AG08395 (cell line): ENCODE measurements around the gene SYCE1.
"Not testable (repeated sequence)": the region's sequence is repeated elsewhere in the genome, so short reads cannot be mapped to it uniquely, and the experiment has no call there.

Experiments
- DNase-seq: peaks from one replicate; pipeline ENCODE4 v3.0.0; 2012; ENCODE audit warnings: mixed read lengths, low spot score

SYCE1 gene

GRCh38 chr10:133565441-133566294 lies at the start of gene SYCE1:
Gene SYCE1 (minus strand): TSS chr10:133565583. CDS start chr10:133565529, 54 bp downstream.
- DNase-seq: no peak

GRCh38 chr10:133614830-133615580 lies 49.6 kb upstream of the SYCE1 start:
- DNase-seq: no peak

- DNase-seq: no peak
These were observed 48.3 kb upstream of the SYCE1 start for GRCh38 chr10:133613699-133614098.

GRCh38 chr10:133611079-133611478 lies 45.7 kb upstream of the SYCE1 start:
- DNase-seq: no peak

- DNase-seq: peak; percentile 35
These were observed 43.5 kb upstream of the SYCE1 start for GRCh38 chr10:133608855-133609254.

- not testable (repeated sequence) for DNase-seq
These were observed 38.1 kb upstream of the SYCE1 start for GRCh38 chr10:133603434-133603833.

- no peak for DNase-seq
These were observed 35.3 kb upstream of the SYCE1 start for GRCh38 chr10:133600657-133601056.

- not testable (repeated sequence) for DNase-seq
These were observed 34.5 kb upstream of the SYCE1 start for GRCh38 chr10:133599869-133600268.

GRCh38 chr10:133592716-133593115 lies 27.3 kb upstream of the SYCE1 start:
- DNase-seq: no peak

GRCh38 chr10:133590970-133591359 lies 25.6 kb upstream of the SYCE1 start:
- DNase-seq: no peak

- DNase-seq: no peak
These were observed 25.0 kb upstream of the SYCE1 start for GRCh38 chr10:133590226-133590969.

GRCh38 chr10:133577037-133577436 lies 11.7 kb upstream of the SYCE1 start:
- DNase-seq: not testable (repeated sequence)

- not testable (repeated sequence) for DNase-seq
These were observed 8.1 kb upstream of the SYCE1 start for GRCh38 chr10:133573460-133573859.

- not testable (repeated sequence) for DNase-seq
These were observed 6.7 kb upstream of the SYCE1 start for GRCh38 chr10:133572055-133572454.

GRCh38 chr10:133569801-133570200 lies 4.4 kb upstream of the SYCE1 start:
- DNase-seq: not testable (repeated sequence)

- not testable (repeated sequence) for DNase-seq
These were observed 3.6 kb upstream of the SYCE1 start for GRCh38 chr10:133568831-133569527.

GRCh38 chr10:133568287-133568614 lies 2.9 kb upstream of the SYCE1 start:
- no peak for DNase-seq

GRCh38 chr10:133567609-133568286 lies 2.4 kb upstream of the SYCE1 start:
- no peak for DNase-seq

- DNase-seq: no peak
These were observed 1.7 kb upstream of the SYCE1 start for GRCh38 chr10:133567119-133567518.

GRCh38 chr10:133564816-133565215 lies 567 bp downstream of the SYCE1 start:
- DNase-seq: no peak

GRCh38 chr10:133559216-133559615 lies 6.2 kb downstream of the SYCE1 start:
- no peak for DNase-seq
